GM12875 (cell line): ENCODE data around the gene SRP9.
"Not testable (repeated sequence)": the region's sequence is repeated elsewhere in the genome, so short reads cannot be mapped to it uniquely, and the experiment has no call there.

Experiments
- H3K4me3 ChIP-seq: one replicate; pipeline ENCODE4 v1.5.1; 2011; ENCODE audit warnings: low read depth, low read length, control low read depth
- CTCF ChIP-seq: IDR thresholded peaks from 2 replicates; pipeline ENCODE4 v1.5.1; 2011; ENCODE audit warnings: low read depth, mild to moderate bottlenecking, control low read depth, inconsistent platforms, low read length, moderate library complexity, borderline replicate concordance; ENCODE audit not compliant: insufficient read depth

SRP9 gene

GRCh38 chr1:225757927-225758656, 19.5 kb upstream of the SRP9 start:
- no peak for TF ChIP-seq CTCF
- no peak overlapping the region for H3K4me3 ChIP-seq

GRCh38 chr1:225759972-225760371, 17.7 kb upstream of the SRP9 start:
- H3K4me3 ChIP-seq = not testable (repeated sequence)

GRCh38 chr1:225760531-225760930, 17.1 kb upstream of the SRP9 start:
- H3K4me3 ChIP-seq = no peak overlapping the region
- no peak for TF ChIP-seq CTCF

- not testable (repeated sequence) for H3K4me3 ChIP-seq
Measured at GRCh38 chr1:225761395-225761794, 16.2 kb upstream of the SRP9 start.

- no peak overlapping the region for H3K4me3 ChIP-seq
- no peak for TF ChIP-seq CTCF
Measured at GRCh38 chr1:225762002-225762441, 15.6 kb upstream of the SRP9 start.

- TF ChIP-seq CTCF = no peak
- no peak overlapping the region for H3K4me3 ChIP-seq
Measured at GRCh38 chr1:225762444-225762843, 15.2 kb upstream of the SRP9 start.

- H3K4me3 ChIP-seq = no peak overlapping the region
- no peak for TF ChIP-seq CTCF
Measured at GRCh38 chr1:225763716-225764548, 13.7 kb upstream of the SRP9 start.
